Measurements from ENCODE around the gene HLA-DMA.

Gene HLA-DMA

DNA sequence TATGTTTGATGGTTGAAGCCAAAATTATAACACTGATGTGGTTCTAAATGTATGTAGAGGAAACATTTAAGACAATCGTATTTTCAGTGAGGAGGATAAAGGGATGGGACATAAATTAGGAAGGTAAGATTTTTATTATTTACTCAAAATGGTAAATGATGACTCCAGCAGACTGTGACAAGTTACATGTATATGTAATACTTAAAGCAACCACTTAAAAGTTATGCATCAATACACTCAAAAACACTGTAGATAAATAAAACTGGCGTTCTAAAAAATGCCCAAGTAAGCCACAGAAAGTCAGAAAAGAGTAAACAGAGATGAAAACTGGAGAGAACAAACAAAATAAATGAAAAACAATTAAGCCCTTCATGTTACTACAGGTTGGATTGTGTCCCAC, 30.8 kb downstream of the HLA-DMA start:
- no peak for DNase-seq

DNA sequence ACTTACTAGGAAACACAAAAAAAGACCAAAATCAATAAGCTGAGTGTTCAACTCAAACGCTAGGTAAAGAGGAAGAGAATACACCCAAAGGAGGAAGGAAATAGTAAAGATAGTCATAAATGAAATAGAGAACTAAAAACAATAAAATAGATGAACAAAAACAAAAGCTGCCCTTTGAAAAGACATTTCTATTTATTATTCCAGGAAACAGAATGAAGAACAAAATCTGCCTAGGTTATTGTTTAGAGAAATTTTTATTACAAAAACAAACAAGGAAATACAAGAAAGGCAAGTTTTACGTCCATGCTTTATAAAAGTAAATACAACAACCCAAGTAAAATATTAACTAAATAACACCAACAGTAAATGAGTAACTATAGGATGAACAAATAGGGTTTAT, 32.2 kb downstream of the HLA-DMA start:
- no peak for DNase-seq

DNA sequence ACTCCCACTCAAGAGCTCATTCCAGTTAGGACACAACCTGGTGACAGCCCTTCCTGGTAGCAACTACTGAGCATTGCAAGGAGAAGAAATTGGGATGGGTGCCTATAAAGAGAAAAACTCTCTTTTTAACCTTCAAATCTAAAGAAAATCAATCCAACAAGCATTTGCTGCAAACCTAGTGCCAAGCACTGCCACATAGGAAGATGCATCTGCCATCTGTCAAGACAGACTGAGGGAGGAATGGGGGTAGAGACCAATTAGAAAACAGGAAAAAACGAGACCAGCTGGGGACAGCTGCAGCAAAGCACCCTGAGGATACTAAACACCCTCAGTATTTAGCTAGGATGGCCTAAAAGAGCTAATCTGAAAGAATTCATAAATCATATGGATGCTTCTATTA, 39.9 kb downstream of the HLA-DMA start:
- DNase-seq: no peak

DNA sequence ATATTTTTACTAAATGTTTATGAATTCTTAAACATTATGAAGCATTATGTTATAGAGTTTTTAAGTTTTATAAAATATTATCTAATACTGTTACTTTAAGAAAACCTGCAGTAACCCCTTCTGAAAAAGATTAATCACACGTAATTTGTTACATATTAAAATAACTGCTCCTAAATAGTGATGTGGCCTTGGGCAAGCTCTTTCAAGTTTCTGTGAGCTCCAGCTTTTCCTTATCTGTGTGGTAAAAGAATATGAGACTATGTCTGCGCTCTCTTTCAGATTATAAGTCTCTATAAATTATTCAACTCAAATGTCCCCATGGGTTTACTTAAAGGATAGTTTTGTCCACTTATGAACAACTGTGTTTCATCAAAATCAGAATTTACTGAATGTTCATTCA, 44.0 kb downstream of the HLA-DMA start:
- DNase-seq: no peak

DNA sequence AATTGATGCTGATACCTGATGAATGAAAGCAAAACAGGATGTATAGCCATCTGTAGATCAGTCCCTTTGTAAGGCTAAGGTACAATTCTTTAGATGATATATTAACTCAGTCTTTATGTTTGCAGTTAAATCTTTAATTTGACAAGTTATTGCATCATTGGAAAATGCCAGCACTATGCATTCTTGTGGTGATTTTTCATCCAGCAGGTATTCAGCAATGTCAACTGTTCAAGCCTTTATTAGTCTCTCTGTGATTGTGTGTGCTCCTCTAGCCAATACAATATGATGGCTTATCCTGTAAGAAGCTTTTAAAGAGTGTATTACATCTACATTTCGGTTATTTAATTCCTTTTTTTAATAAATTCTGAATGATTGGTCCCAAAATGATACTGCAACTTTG, 46.4 kb downstream of the HLA-DMA start:
- DNase-seq: no peak

DNA sequence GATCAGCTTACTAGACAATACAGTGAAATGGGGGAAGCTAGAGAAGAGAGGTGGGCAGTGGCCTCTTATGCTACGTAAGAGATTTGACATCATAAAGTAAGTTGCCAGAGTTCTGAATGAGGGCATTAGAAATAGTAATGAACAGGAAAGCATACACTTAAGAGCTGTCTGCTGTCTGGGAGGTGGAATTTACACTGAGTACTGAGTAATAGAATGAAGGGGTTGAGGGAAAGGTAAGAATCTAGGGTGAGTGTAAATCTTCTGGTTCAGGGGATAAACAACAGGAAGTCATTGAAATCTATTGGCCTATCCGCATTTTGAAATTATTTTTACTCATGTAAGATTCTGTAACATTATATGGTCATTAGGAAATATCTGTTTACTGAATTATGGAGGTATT, 47.8 kb downstream of the HLA-DMA start:
- DNase-seq: no peak

DNA sequence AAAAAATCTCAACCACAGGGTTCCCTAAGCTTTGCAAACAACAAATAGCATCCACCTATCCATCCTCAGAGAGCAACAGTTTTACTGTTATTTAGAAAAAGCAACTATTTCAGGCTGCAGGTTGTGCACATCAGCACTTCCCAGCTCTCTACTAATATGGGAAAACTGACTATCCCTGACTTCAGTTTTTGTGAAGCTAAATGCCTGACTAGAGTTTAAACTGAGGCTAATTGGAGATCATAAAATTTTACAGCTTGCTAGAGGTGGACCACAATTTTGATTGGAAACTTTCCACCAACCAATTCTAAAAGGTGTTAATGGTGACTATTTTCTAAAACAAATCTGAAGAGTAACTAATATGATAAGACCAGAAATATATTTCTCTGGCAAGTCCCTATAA, 48.9 kb downstream of the HLA-DMA start:
- DNase-seq: no peak

Measured in cerebellar nuclear complex (tissue), 1 donor.